Lower leg skin (tissue), 3 donors: ENCODE measurements around the gene ADGRD1.

Source experiments
- POLR2A ChIP-seq, 2 donors: fragments of 450-650 bp; IDR thresholded peaks; one replicate each; pipeline ENCODE4 v1.6.1; 2016 to 2017; ENCODE audit warnings: antibody characterized with exemption in 2 of 2, mild to moderate bottlenecking in 1 of 2, moderate library complexity in 1 of 2
- TF ChIP-seq, protein P1 (sequence below), 3 donors: fragments of 450-650 bp; IDR thresholded peaks; one replicate each; pipeline ENCODE4 v1.5.1; 2016; ENCODE audit warnings: antibody characterized with exemption in 3 of 3, mild to moderate bottlenecking in 3 of 3, moderate library complexity in 2 of 3

DNA sequence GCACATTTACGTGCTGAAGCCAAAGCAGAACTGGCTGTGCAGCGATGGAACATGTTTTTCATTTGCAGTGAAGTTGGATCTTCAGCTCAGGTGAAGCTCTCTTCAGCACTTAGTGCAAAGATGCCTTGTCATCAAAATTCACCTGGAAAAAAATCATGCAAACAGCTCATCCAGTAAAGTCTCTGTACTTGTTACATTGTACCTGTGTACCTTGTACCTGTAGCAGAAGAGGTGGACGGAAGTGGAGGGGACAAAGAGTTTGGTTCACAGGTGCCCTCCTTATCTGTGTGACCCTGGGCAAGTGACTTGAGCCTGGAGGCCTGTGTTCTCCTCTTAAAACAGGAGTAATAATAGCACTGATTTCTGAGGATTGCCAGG is 54.0 kb downstream of the ADGRD1 start:
- TF ChIP-seq POLR2A (IDR thresholded peaks at IDR 0.05), result no peak
- TF ChIP-seq, protein P1, sequence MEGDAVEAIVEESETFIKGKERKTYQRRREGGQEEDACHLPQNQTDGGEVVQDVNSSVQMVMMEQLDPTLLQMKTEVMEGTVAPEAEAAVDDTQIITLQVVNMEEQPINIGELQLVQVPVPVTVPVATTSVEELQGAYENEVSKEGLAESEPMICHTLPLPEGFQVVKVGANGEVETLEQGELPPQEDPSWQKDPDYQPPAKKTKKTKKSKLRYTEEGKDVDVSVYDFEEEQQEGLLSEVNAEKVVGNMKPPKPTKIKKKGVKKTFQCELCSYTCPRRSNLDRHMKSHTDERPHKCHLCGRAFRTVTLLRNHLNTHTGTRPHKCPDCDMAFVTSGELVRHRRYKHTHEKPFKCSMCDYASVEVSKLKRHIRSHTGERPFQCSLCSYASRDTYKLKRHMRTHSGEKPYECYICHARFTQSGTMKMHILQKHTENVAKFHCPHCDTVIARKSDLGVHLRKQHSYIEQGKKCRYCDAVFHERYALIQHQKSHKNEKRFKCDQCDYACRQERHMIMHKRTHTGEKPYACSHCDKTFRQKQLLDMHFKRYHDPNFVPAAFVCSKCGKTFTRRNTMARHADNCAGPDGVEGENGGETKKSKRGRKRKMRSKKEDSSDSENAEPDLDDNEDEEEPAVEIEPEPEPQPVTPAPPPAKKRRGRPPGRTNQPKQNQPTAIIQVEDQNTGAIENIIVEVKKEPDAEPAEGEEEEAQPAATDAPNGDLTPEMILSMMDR (IDR thresholded peaks at IDR 0.05), result no peak
